HPDE6-E6E7 (cell line): Measurements from ENCODE around the gene GLT6D1.

ENCODE experiments used
- DNase-seq: peaks from one replicate; pipeline ENCODE4 v3.0.0; 2011; ENCODE audit warnings: missing footprints; ENCODE audit errors: extremely low spot score

GLT6D1 gene

GRCh38 chr9:135608294-135608998, 30.9 kb downstream of the GLT6D1 start:
- DNase-seq = no peak

GRCh38 chr9:135607401-135608293, 31.7 kb downstream of the GLT6D1 start:
- DNase-seq = no peak

- DNase-seq = no peak
Observed at GRCh38 chr9:135606885-135607259, 32.5 kb downstream of the GLT6D1 start.

GRCh38 chr9:135605238-135605781, 34.0 kb downstream of the GLT6D1 start:
- DNase-seq = no peak

GRCh38 chr9:135604437-135605237, 34.7 kb downstream of the GLT6D1 start:
- DNase-seq = no peak

GRCh38 chr9:135602789-135603481, 36.4 kb downstream of the GLT6D1 start:
- DNase-seq = peak; percentile 26

- no peak for DNase-seq
Observed at GRCh38 chr9:135601988-135602387, 37.4 kb downstream of the GLT6D1 start.

GRCh38 chr9:135600296-135600817, 39.0 kb downstream of the GLT6D1 start:
- no peak for DNase-seq

GRCh38 chr9:135596211-135596610, 43.1 kb downstream of the GLT6D1 start:
- DNase-seq = no peak

- no peak for DNase-seq
Observed at GRCh38 chr9:135592625-135593024, 46.7 kb downstream of the GLT6D1 start.

- no peak for DNase-seq
Observed at GRCh38 chr9:135592331-135592590, 47.1 kb downstream of the GLT6D1 start.

- no peak for DNase-seq
Observed at GRCh38 chr9:135591506-135592330, 47.6 kb downstream of the GLT6D1 start.

GRCh38 chr9:135590486-135591079, 48.8 kb downstream of the GLT6D1 start:
- DNase-seq = no peak

- no peak for DNase-seq
Observed at GRCh38 chr9:135589596-135590485, 49.5 kb downstream of the GLT6D1 start.

- DNase-seq = no peak
Observed at GRCh38 chr9:135588886-135589595, 50.3 kb downstream of the GLT6D1 start.

- no peak for DNase-seq
Observed at GRCh38 chr9:135588371-135588770, 51.0 kb downstream of the GLT6D1 start.

- no peak for DNase-seq
Observed at GRCh38 chr9:135587658-135588057, 51.7 kb downstream of the GLT6D1 start.

GRCh38 chr9:135586601-135587109, 52.7 kb downstream of the GLT6D1 start:
- DNase-seq = no peak
